ENCODE results near the gene ADAM15. TPM values are rescaled to one million over a fixed set of nuclear protein-coding genes. Genes with fewer than 3 reads are reported as not detected.

ADAM15 gene
- total RNA-seq, 4 donors from 2014 or later = 304 to 327 (median 321) TPM

DNA sequence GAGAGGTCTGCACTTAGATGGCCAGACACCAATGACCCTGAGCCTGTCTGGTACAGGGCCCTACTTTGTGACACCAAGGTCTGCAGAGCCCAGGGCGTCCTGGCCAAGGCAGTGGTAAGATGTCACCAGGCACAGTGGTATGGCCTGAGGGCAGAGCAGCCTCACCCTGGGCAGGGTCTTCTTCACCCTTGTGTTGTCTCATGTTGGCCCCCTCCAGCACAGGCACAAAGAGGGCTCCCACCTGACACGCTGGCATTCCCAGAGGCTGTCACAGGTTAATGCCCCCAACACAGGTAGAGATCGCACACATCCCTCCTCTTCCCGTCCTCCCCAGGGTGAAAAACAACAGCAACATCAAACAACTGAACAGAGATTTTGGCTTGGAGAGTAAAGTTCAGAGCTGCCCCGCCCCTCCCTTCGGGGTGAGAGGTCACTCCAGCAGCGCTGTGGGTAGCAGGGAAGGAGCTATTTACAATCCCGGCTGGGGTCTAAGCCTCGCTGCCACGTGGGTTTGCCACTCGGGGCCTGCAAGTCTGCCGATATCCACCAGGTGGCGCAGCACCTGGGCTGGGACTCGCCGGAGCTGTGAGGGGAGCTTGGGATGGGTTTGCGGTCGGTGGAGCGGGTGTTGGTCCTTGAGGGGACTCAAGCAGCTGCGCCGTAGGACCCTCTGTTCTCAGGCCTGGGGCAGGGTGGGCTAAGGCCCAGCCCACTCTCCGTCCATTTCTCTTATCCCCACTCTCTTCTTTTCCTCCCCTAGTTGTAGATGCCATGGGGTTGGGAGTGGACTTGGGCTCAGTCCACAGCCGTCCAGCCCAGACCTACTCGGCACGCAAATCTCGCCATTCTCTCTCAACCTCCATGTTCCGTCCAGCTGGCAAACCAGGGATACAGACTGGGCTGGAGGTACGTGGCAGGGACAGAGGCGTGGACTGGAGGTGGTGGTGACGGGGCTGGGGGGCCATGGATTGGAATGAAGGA lies 40.2 kb downstream of the ADAM15 start:
- peak in 1 of 2 donors; percentile 89 for DNase-seq (ENCODE audit: low spot score in 2 of 2)
- WGBS = 29% methylated on average over 21 of the region's 29 CpGs

DNA sequence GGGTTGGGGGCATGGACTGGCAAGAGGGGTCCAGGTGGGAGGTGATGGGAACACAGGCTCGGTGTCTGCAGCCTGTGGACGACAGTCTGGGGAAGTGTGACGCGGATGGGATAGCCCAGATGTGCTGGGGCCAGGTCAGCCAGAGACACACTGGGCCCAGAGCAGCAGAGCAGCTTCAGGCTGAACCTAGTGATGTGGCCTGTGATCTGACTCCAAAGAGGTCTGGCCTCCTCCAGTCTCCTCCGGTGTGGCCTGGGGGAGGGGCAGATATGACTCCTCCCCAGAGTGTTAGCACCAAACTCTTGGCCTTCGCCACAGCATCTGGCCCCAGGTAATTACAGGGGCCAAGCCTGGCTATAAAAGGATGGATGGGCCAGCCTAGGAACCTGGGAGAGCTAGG lies 41.0 kb downstream of the ADAM15 start:
- H3K27ac ChIP-seq = no peak overlapping the region
- H3K4me1 ChIP-seq = peaks cover 20% of the 10 kb centered on the region
- no peaks in the 10 kb centered on the region for H3K27me3 ChIP-seq
- 81% methylated on average over 6 of the region's 6 CpGs for WGBS
- no peaks in the 10 kb centered on the region for H3K9me3 ChIP-seq
- no peak for DNase-seq (ENCODE audit: low spot score in 2 of 2)
- no peaks in the 10 kb centered on the region for H3K36me3 ChIP-seq
- no peak overlapping the region for H3K4me3 ChIP-seq
- no peak for TF ChIP-seq EP300 (IDR thresholded peaks at IDR 0.05)
- TF ChIP-seq POLR2AphosphoS5 (IDR thresholded peaks at IDR 0.05) = no peak
- no peak for TF ChIP-seq POLR2A (IDR thresholded peaks at IDR 0.05)
- no peak for TF ChIP-seq CTCF (IDR thresholded peaks at IDR 0.05)

More for the DNA sequence above, 40.2 kb downstream of the ADAM15 start:
- H3K27me3 ChIP-seq = no peaks in the 10 kb centered on the region
- peaks cover 25% of the 10 kb centered on the region for H3K4me1 ChIP-seq
- TF ChIP-seq CTCF (IDR thresholded peaks at IDR 0.05) (peak; percentile 96 to 98), POLR2AphosphoS5 (IDR thresholded peaks at IDR 0.05) (no peak), POLR2A (IDR thresholded peaks at IDR 0.05) (no peak), EP300 (IDR thresholded peaks at IDR 0.05) (no peak)
- no peak overlapping the region for H3K27ac ChIP-seq
- H3K4me3 ChIP-seq = no peak overlapping the region
- no peaks in the 10 kb centered on the region for H3K9me3 ChIP-seq
- no peaks in the 10 kb centered on the region for H3K36me3 ChIP-seq

- TF ChIP-seq EP300 (IDR thresholded peaks at IDR 0.05) (no peak), CTCF (IDR thresholded peaks at IDR 0.05) (no peak), POLR2AphosphoS5 (IDR thresholded peaks at IDR 0.05) (no peak), POLR2A (IDR thresholded peaks at IDR 0.05) (no peak)
- 87% methylated on average over 12 of the region's 12 CpGs for WGBS
- Histone ChIP-seq H3K36me3 (no peaks in the 10 kb centered on the region), H3K27me3 (no peaks in the 10 kb centered on the region), H3K4me1 (peaks cover 20% of the 10 kb centered on the region), H3K9me3 (no peaks in the 10 kb centered on the region), H3K4me3 (no peak overlapping the region), H3K27ac (no peak overlapping the region)
- no peak for DNase-seq (ENCODE audit: low spot score in 2 of 2)
These were observed 41.5 kb downstream of the ADAM15 start for GRCh38 chr1:155092641-155093040.

- peak overlapping the region; percentile 3 for H3K27ac ChIP-seq
- DNase-seq (ENCODE audit: low spot score in 2 of 2) = no peak
- 12% methylated on average over 9 of the region's 13 CpGs for WGBS
These were observed 43.0 kb downstream of the ADAM15 start for GRCh38 chr1:155093911-155094621.

More at GRCh38 chr1:155093911-155094621, 43.0 kb downstream of the ADAM15 start:
- Histone ChIP-seq H3K27me3 (no peaks in the 10 kb centered on the region), H3K4me1 (peaks cover 20% of the 10 kb centered on the region), H3K36me3 (no peaks in the 10 kb centered on the region), H3K4me3 (no peak overlapping the region), H3K9me3 (no peaks in the 10 kb centered on the region)
- TF ChIP-seq EP300 (IDR thresholded peaks at IDR 0.05) (no peak), CTCF (IDR thresholded peaks at IDR 0.05) (peak in 1 of 2 donors; percentile 23)

Data from suprapubic skin (tissue), 4 donors.